ENCODE measurements around the gene C6orf47.

C6orf47 gene

DNA sequence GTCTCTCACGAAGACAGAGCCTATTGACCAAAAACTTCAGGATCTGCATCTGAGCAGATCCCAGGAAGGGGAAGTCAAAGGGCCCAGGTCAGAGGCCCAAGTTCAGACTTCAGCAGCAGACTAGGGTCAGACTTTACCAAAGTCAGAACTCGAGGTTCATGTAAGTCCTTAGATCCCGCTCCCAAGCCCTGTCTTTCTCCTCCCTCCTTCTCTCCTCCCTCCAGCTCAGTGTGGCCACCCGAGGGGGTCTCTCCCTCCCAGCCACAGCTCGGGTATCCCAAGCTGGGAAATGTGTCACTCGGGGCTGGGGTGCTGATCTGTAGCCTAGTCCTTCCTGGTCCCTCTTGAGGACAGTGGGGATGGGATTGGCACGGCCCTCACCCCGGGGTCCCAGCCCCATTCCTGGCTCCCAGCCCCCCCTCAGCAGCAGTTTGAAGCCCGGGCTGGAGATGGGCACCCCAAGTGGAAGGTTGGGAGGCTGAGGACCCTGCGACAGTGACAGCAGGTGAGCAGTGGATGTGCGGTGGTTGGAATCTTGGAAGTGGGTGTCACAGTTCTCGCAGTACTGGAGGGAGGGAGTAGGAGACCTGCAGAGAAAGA is 1.6 kb upstream of the C6orf47 start:
- DNase-seq (ENCODE audit: extremely low spot score) = no peak
- ChIA-PET POLR2A (interaction anchor here (0.6 to 3.3 kb wide), 5 partner anchors 11 to 1039 kb away, joined by 3 to 15 read pairs (median 4); partner anchors contain the start of gene BAG6), CTCF (interaction anchor here (1.1 to 4.2 kb wide), 4 partner anchors 9 to 111 kb away, joined by 3 to 27 read pairs (median 9); partner anchors contain the start of genes BAG6 and MSH5)
- TF ChIP-seq CTCF (IDR thresholded peaks at IDR 0.05; ENCODE audit: control extremely low read depth, extremely low read depth, low read depth, missing control alignments) = no peak

DNA sequence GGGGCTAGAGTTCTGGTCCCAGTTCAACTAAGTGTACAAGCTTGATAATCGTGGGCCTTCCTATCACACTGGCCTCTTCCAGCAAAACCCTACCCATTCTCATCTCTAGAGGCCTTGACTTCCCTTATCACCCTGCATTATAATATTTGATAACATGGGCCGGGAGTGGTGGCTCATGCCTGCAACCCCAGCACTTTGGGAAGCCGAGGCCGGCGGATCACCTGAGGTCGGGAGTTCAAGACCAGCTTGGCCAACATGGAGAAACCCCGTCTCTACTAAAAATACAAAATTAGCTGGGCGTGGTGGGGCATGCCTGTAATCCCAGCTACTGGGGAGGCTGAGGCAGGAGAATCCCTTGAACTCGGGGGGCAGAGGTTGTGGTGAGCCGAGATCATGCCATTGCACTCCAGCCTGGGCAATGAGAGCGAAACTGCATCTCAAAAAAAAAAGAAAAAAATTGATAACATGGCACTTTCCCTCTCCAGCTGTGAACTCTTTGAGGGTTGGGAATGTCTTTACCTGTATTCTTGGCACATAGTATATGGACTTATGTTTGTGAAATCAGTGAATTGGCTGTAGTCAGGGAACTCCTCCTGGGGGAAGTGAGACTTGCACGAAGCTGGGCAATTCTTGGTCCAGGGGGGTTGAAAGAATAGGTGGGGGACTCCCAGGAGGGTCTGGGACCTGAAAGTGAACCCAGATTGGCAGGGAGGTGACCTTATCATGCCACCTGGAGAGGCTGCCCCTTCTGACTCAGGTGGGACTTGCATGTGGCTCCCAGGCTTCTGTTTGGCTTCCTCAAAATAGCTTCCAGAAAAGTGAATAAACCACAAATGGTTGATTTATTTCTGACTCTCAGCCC is 915 bp upstream of the C6orf47 start:
- ChIA-PET CTCF (interaction anchor here (1.2 to 4.2 kb wide), 5 partner anchors 9 to 227 kb away, joined by 3 to 27 read pairs (median 6); partner anchors contain the start of genes BAG6 and MSH5), POLR2A (interaction anchor here (0.6 to 1.0 kb wide), 3 partner anchors 9 to 756 kb away, joined by 3 to 6 read pairs (median 3); partner anchors contain the start of genes BAG6, HSPA1A and HSPA1L)
- no peak for TF ChIP-seq CTCF (IDR thresholded peaks at IDR 0.05; ENCODE audit: control extremely low read depth, extremely low read depth, low read depth, missing control alignments)
- no peak for DNase-seq (ENCODE audit: extremely low spot score)

DNA sequence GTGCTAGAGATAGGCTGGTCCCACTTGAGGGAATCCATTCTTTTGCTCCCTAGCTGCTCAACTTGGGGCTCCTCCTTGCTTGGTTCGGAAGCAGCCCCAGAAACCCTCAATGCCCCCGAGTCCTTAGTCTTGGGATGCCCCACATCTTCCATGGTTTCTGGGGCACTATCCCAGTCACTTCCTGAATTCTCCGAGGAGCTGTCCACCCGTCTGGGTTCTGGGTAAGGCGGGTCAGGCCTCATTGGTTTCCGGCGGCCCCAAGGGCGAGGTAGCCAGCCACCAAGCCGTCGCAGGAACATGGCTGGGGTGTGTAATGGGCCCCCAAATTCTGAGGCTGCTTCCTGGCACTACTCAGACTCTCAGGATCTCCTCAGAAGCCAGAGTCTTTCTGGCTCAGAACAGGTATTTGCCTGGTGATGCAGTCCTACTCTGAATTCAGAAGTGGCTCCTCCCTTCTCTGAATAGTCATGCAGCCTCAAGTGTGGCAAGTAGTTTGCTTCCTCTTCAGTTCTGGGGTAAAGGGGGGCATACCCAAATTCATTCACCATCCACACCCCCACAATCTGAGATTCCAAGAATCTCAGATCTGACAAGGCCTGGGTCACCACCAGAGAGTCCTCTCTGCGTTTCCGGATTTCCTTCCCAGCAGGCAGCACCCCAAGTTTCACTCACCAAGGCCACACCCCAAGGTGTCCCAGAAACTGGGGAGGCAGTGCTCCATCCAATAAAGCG is 763 bp downstream of the C6orf47 start:
- no peak for DNase-seq (ENCODE audit: extremely low spot score)
- no peak for TF ChIP-seq CTCF (IDR thresholded peaks at IDR 0.05; ENCODE audit: control extremely low read depth, extremely low read depth, low read depth, missing control alignments)
- CTCF ChIA-PET = interaction anchor here (0.8 to 1.7 kb wide), 2 partner anchors 63 to 71 kb away, joined by 3 read pairs; no protein-coding TSS in a partner anchor
- POLR2A ChIA-PET = interaction anchor here (0.7 to 1.0 kb wide), 3 partner anchors 7 to 168 kb away, joined by 3 to 6 read pairs (median 3); partner anchors contain the start of genes BAG6 and HSPA1B

- ChIA-PET POLR2A (no interaction called here), CTCF (no interaction called here)
- no peak for TF ChIP-seq CTCF (IDR thresholded peaks at IDR 0.05; ENCODE audit: control extremely low read depth, extremely low read depth, low read depth, missing control alignments)
- no peak for DNase-seq (ENCODE audit: extremely low spot score)
Measured at GRCh38 chr6:31658983-31659648, 1.5 kb downstream of the C6orf47 start.

DNA sequence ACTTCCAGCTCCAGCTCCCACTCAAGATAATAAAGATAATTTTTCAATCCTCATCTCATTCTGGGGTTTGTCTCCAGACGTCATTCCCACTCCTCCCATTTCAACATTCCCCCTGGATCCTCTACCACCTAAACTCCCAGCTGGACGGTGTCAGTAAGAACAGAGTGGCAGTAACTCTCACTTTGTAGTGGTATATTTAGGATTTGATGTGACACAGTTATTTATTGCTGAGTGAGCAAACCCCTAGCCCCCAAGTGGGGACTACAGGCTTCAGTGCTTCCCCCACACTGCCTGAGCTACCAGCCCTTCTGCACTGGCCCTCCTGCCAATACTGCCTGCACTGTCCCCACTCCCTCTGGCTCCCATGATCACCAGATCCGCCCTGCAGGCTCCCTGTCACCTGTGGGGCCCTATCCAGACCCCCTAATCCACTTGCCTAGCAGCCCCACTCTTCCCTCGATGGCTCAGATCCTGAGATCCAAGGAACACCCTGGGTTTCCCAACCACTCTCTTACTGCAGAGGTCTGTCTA is 2.4 kb downstream of the C6orf47 start:
- ChIA-PET POLR2A (no interaction called here), CTCF (interaction anchor here (0.9 to 1.6 kb wide), 2 partner anchors 60 to 65 kb away, joined by 3 to 5 read pairs; partner anchors contain the start of gene NCR3)
- no peak for DNase-seq (ENCODE audit: extremely low spot score)
- TF ChIP-seq CTCF (IDR thresholded peaks at IDR 0.05; ENCODE audit: control extremely low read depth, extremely low read depth, low read depth, missing control alignments) = no peak
